GM21576 (cell line): Measurements from ENCODE around the gene VBP1.
"Not testable (repeated sequence)": the region's sequence is repeated elsewhere in the genome, so short reads cannot be mapped to it uniquely, and the experiment has no call there.

ENCODE experiments used
- ATAC-seq: cut with Tn5 transposase; IDR thresholded peaks from one replicate; pipeline ENCODE4 v1.9.1; 2021; ENCODE audit warnings: mild to moderate bottlenecking, moderate library complexity; ENCODE audit not compliant: unreplicated experiment

VBP1 gene

GRCh38 chrX:155263854-155264628, 47.8 kb downstream of the VBP1 start, which contains the start of gene RAB39B:
Gene RAB39B, minus strand, starts transcription at chrX:155264491. Its CDS starts 203 bp downstream, at chrX:155264288.
- peak; percentile 89 for ATAC-seq

GRCh38 chrX:155266439-155266838, 50.2 kb downstream of the VBP1 start:
- no peak for ATAC-seq

DNA sequence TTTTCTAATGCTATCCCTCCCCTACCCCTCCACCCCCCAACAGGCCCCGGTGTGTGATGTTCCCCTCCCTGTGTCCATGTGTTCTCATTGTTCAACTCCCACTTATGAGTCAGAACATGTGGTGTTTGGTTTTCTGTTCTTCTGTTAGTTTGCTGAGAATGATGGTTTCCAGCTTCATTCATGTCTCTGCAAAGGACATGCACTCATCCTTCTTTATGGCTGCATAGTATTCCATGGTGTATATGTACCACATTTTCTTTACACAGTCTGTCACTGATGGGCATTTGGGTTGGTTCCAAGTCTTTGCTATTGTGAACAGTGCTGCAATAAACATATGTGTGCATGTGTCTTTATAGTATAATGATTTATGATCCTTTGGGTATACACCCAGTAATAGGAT, 51.7 kb downstream of the VBP1 start:
- not testable (repeated sequence) for ATAC-seq

DNA sequence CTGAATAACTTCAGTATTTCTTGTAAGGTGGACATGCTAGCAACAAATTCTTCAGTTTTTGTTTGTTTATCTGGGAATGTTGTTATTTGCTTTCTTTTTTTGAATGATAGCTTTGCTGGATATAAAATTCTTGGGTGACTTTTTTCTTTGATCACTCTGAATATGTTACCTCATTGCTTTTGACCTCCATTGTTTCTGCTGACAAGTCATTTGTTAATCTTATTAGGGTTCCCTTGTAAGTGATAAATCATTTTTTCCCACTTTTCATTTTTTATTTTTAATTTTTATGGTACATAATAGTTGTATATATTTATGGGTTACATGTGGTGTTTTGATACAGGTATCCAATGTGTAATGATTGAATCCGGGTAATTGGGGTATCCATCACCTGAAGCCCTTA, 54.7 kb downstream of the VBP1 start:
- no peak for ATAC-seq

GRCh38 chrX:155279873-155280272, 63.6 kb downstream of the VBP1 start:
- ATAC-seq: no peak
